H9 (cell line): ENCODE measurements around the gene SLC24A3. TPM values are rescaled to one million over a fixed set of nuclear protein-coding genes. Genes with fewer than 3 reads are reported as not detected.

Experiments used
- DNase-seq: peaks from one replicate; pipeline ENCODE4 v3.0.0-alpha.2; 2017
- H2AFZ ChIP-seq: one replicate; pipeline ENCODE4 v1.6.1; 2013; ENCODE audit warnings: mild to moderate bottlenecking, low read length, control low read depth, moderate library complexity
- H2AK5ac ChIP-seq: 2 replicates; pipeline ENCODE4 v1.6.1; 2013; ENCODE audit warnings: low read length, control low read depth, mixed read lengths; ENCODE audit not compliant: insufficient read length
- H2BK120ac ChIP-seq: one replicate; pipeline ENCODE4 v1.6.1; 2013; ENCODE audit warnings: low read depth, mild to moderate bottlenecking, low read length, control low read depth, inconsistent platforms; ENCODE audit not compliant: poor library complexity, severe bottlenecking
- H2BK12ac ChIP-seq: 2 replicates; pipeline ENCODE4 v1.6.1; 2013; ENCODE audit warnings: low read length, control low read depth, mixed read lengths, low read depth; ENCODE audit not compliant: insufficient read length
- H2BK15ac ChIP-seq: 2 replicates; pipeline ENCODE4 v1.6.1; 2013; ENCODE audit warnings: low read depth, low read length, control low read depth
- H2BK20ac ChIP-seq: one replicate; pipeline ENCODE4 v1.6.1; 2013; ENCODE audit warnings: low read depth, mild to moderate bottlenecking, low read length, control low read depth, inconsistent platforms; ENCODE audit not compliant: poor library complexity, severe bottlenecking
- H2BK5ac ChIP-seq: 2 replicates; pipeline ENCODE4 v1.6.1; 2013; ENCODE audit warnings: low read length, control low read depth, mixed read lengths; ENCODE audit not compliant: insufficient read length
- H3K14ac ChIP-seq: 2 replicates; pipeline ENCODE4 v1.6.1; 2013; ENCODE audit warnings: low read length, control low read depth; ENCODE audit not compliant: insufficient read depth
- H3K18ac ChIP-seq: 2 replicates; pipeline ENCODE4 v1.6.1; 2013; ENCODE audit warnings: low read depth, mild to moderate bottlenecking, mixed read lengths, low read length, control low read depth; ENCODE audit not compliant: insufficient read length
- H3K23ac ChIP-seq: 2 replicates; pipeline ENCODE4 v1.6.1; 2013; ENCODE audit warnings: low read length, control low read depth, mixed read lengths, low read depth; ENCODE audit not compliant: insufficient read length
- H3K23me2 ChIP-seq: 2 replicates; pipeline ENCODE4 v1.6.1; 2013; ENCODE audit warnings: low read depth, mild to moderate bottlenecking, mixed read lengths, low read length, control low read depth; ENCODE audit not compliant: insufficient read length, poor library complexity, severe bottlenecking
- H3K27ac ChIP-seq: 2 replicates; pipeline ENCODE4 v1.5.1; 2013; ENCODE audit warnings: low read length, control low read depth, mixed read lengths, low read depth; ENCODE audit not compliant: insufficient read length
- H3K27me3 ChIP-seq: 2 replicates; pipeline ENCODE4 v1.6.1; 2013; ENCODE audit warnings: low read length, control low read depth, inconsistent platforms; ENCODE audit not compliant: insufficient read depth
- H3K4ac ChIP-seq: 2 replicates; pipeline ENCODE4 v1.6.1; 2013; ENCODE audit warnings: low read depth, mild to moderate bottlenecking, control low read depth, inconsistent platforms, low read length, moderate library complexity
- H3K4me1 ChIP-seq: 2 replicates; pipeline ENCODE4 v1.6.1; 2013; ENCODE audit warnings: low read length, control low read depth, inconsistent platforms; ENCODE audit not compliant: insufficient read depth
- H3K4me2 ChIP-seq: 2 replicates; pipeline ENCODE4 v1.6.1; 2013; ENCODE audit warnings: low read length, control low read depth, mixed read lengths; ENCODE audit not compliant: insufficient read length, insufficient read depth
- H3K56ac ChIP-seq: 2 replicates; pipeline ENCODE4 v1.6.1; 2013; ENCODE audit warnings: low read depth, mild to moderate bottlenecking, mixed read lengths, low read length, control low read depth; ENCODE audit not compliant: insufficient read length
- H3K79me1 ChIP-seq: 2 replicates; pipeline ENCODE4 v1.6.1; 2013; ENCODE audit warnings: low read depth, mild to moderate bottlenecking, moderate library complexity, low read length, control low read depth, inconsistent platforms; ENCODE audit not compliant: insufficient read depth, poor library complexity, severe bottlenecking
- H3K79me2 ChIP-seq: 2 replicates; pipeline ENCODE4 v1.6.1; 2013; ENCODE audit warnings: low read length, control low read depth, inconsistent platforms; ENCODE audit not compliant: insufficient read depth
- H3K9ac ChIP-seq: 2 replicates; pipeline ENCODE4 v1.6.1; 2013; ENCODE audit warnings: low read length, control low read depth, mixed read lengths; ENCODE audit not compliant: insufficient read length; ENCODE audit errors: extremely low read depth
- H3K9me3 ChIP-seq: one replicate; pipeline ENCODE4 v1.6.1; 2013; ENCODE audit warnings: low read depth, low read length, inconsistent platforms; ENCODE audit not compliant: control insufficient read depth
- H3T11ph ChIP-seq: one replicate; pipeline ENCODE4 v1.6.1; 2013; ENCODE audit warnings: mild to moderate bottlenecking, low read length, control low read depth, inconsistent platforms
- H4K20me1 ChIP-seq: one replicate; pipeline ENCODE4 v1.6.1; 2013; ENCODE audit not compliant: control insufficient read depth, insufficient read length, insufficient read depth
- H4K5ac ChIP-seq: 2 replicates; pipeline ENCODE4 v1.6.1; 2013; ENCODE audit warnings: low read depth, mild to moderate bottlenecking, mixed read lengths, low read length, control low read depth; ENCODE audit not compliant: insufficient read length
- H4K8ac ChIP-seq: replicated peaks from 2 replicates; pipeline ENCODE4 v1.6.1; 2013; ENCODE audit warnings: low read length, control low read depth, mixed read lengths, low read depth; ENCODE audit not compliant: insufficient read length
- H4K91ac ChIP-seq: 2 replicates; pipeline ENCODE4 v1.6.1; 2013; ENCODE audit warnings: low read depth, mild to moderate bottlenecking, moderate library complexity, mixed read lengths, low read length, control low read depth; ENCODE audit not compliant: insufficient read length
- H3K27ac Mint-ChIP-seq, 3 experiments: 2 replicates in 2 of 3; 3 replicates in 1 of 3; pipeline ENCODE4 v1.8.0; 2020 to 2021; ENCODE audit warnings: mixed read lengths in 3 of 3, mild to moderate bottlenecking in 1 of 3, moderate library complexity in 1 of 3
- H3K27me3 Mint-ChIP-seq: 2 replicates; pipeline ENCODE4 v1.8.0; 2021; ENCODE audit warnings: low read depth, mild to moderate bottlenecking, moderate library complexity, mixed read lengths
- H3K36me3 Mint-ChIP-seq, 3 experiments: 2 replicates in 2 of 3; 3 replicates in 1 of 3; pipeline ENCODE4 v1.8.0; 2020 to 2021; ENCODE audit warnings: low read depth in 3 of 3, mixed read lengths in 3 of 3; ENCODE audit not compliant: insufficient read depth in 1 of 3
- H3K4me1 Mint-ChIP-seq, 2 experiments: 2 replicates each; pipeline ENCODE4 v1.8.0; 2020; ENCODE audit warnings: mixed read lengths in 2 of 2
- H3K4me3 Mint-ChIP-seq, 2 experiments: 2 replicates in 1 of 2; 3 replicates in 1 of 2; pipeline ENCODE4 v1.8.0; 2020 to 2021; ENCODE audit warnings: mild to moderate bottlenecking in 2 of 2, mixed read lengths in 2 of 2, moderate library complexity in 1 of 2
- H3K9me3 Mint-ChIP-seq, 2 experiments: 2 replicates in 1 of 2; 3 replicates in 1 of 2; pipeline ENCODE4 v1.8.0; 2020; ENCODE audit warnings: mild to moderate bottlenecking in 2 of 2, mixed read lengths in 2 of 2, moderate library complexity in 1 of 2
- WGBS: extraction: QIAGEN DNeasy Blood & Tissue Kit; methylation state at CpG from one replicate; pipeline ENCODE4 v1.1.7; 2013; ENCODE audit warnings: missing lambda C conversion rate, low lambda C conversion rate, mixed read lengths; ENCODE audit not compliant: insufficient read length; ENCODE audit errors: extremely low coverage; 5-methylcytosine and 5-hydroxymethylcytosine counted together
- total RNA-seq: library from RNA; stranded (reverse); gene quantifications from 2 replicates; pipeline ENCODE4 v1.2.1, GENCODE V29; 2021
- TF ChIP-seq, protein P1 (sequence below): fragments of 200-600 bp; sonication (generic); conservative IDR thresholded peaks from 3 replicates; pipeline ENCODE4 v1.8.0; 2021; ENCODE audit warnings: antibody characterized with exemption, mild to moderate bottlenecking

SLC24A3 gene
- total RNA-seq, 1 experiment from 2014 or later = 0.83 TPM

- peaks cover 0 to 2% of the 10 kb centered on the region in 2 experiments; a peak in 1 of 5 replicates for H3K9me3 Mint-ChIP-seq
- H3K56ac ChIP-seq = no peak overlapping the region
- no peak overlapping the region for H2BK12ac ChIP-seq
- H3K9me3 ChIP-seq = no peaks in the 10 kb centered on the region
- H4K8ac ChIP-seq = no peak overlapping the region
- H3K79me2 ChIP-seq = no peaks in the 10 kb centered on the region
- H4K5ac ChIP-seq = no peak overlapping the region
- no peak overlapping the region for H2BK120ac ChIP-seq
- H2BK20ac ChIP-seq = no peak overlapping the region
- H3K14ac ChIP-seq = no peak overlapping the region
- no peak overlapping the region for H3K9ac ChIP-seq
- H2BK5ac ChIP-seq = no peak overlapping the region
- H3K4ac ChIP-seq = no peak overlapping the region
- H3K27me3 Mint-ChIP-seq = peaks cover 2% of the 10 kb centered on the region; the same call in 1 of the 2 replicates
- H3K4me1 Mint-ChIP-seq = no peaks in the 10 kb centered on the region
- no peaks in the 10 kb centered on the region for H4K20me1 ChIP-seq
- no peak overlapping the region for H2BK15ac ChIP-seq
- TF ChIP-seq, protein P1, sequence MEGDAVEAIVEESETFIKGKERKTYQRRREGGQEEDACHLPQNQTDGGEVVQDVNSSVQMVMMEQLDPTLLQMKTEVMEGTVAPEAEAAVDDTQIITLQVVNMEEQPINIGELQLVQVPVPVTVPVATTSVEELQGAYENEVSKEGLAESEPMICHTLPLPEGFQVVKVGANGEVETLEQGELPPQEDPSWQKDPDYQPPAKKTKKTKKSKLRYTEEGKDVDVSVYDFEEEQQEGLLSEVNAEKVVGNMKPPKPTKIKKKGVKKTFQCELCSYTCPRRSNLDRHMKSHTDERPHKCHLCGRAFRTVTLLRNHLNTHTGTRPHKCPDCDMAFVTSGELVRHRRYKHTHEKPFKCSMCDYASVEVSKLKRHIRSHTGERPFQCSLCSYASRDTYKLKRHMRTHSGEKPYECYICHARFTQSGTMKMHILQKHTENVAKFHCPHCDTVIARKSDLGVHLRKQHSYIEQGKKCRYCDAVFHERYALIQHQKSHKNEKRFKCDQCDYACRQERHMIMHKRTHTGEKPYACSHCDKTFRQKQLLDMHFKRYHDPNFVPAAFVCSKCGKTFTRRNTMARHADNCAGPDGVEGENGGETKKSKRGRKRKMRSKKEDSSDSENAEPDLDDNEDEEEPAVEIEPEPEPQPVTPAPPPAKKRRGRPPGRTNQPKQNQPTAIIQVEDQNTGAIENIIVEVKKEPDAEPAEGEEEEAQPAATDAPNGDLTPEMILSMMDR = no peak
- no peak overlapping the region for H2AFZ ChIP-seq
- no peaks in the 10 kb centered on the region for H3K23me2 ChIP-seq
- H2AK5ac ChIP-seq = no peak overlapping the region
- H3K4me2 ChIP-seq = no peak overlapping the region
- H4K91ac ChIP-seq = no peak overlapping the region
- H3T11ph ChIP-seq = no peak overlapping the region
- no peaks in the 10 kb centered on the region for H3K79me1 ChIP-seq
- no peak overlapping the region for H3K18ac ChIP-seq
- no peak overlapping the region for H3K4me3 Mint-ChIP-seq
- no peak overlapping the region for H3K27ac Mint-ChIP-seq
- H3K36me3 Mint-ChIP-seq = no peaks in the 10 kb centered on the region
- DNase-seq = no peak
- H3K27me3 ChIP-seq = no peaks in the 10 kb centered on the region
- no peaks in the 10 kb centered on the region for H3K4me1 ChIP-seq
- H3K27ac ChIP-seq = no peak overlapping the region
- WGBS = no CpG with 5 or more reads among the region's 4 CpGs
- no peak overlapping the region for H3K23ac ChIP-seq
These were observed 289.2 kb downstream of the SLC24A3 start for GRCh38 chr20:19501476-19502115.
